C1 segment of cervical spinal cord (tissue), 14 donors: ENCODE results near the gene HOXB2.

ENCODE experiments used
- DNase-seq, 14 donors: peaks; one replicate each; lab custom pipeline; 2025; lab: John Stamatoyannopoulos, UW

HOXB2 gene

GRCh38 chr17:48579471-48579759, 34.5 kb upstream of the HOXB2 start:
- no peak for DNase-seq

GRCh38 chr17:48578616-48579470, 33.9 kb upstream of the HOXB2 start:
- no peak for DNase-seq

DNA sequence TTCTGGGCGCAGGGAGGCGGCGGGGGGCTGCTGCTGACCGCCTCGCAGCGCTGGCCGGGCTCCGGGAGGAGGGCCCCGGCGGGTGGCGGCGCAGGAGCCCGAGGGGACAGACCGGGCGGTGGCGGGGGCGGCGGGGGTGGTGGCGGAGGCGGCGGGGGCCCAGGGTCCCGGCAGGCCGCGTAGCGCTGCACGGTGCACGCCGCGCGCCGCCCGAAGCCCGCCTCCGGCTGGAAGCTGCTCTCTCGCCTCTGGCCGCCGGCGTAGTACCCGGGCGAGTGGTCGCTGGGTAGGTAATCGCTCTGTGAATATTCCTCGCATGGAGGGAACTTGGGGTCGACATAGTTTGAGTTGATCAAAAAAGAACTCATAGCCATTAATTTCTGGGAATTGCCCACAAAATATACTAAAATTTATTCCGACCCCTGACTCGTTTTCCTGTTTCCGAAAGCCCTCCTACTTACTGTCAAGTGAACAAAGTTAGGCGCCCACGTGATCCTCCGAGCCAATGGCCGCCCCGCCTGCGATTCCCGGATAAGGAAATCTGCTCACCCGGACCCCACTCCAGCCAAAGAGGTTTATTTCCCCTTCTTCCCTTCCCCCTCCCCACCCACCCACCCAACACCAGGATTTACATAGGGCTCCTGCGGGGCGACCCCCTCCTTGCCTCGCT, 33.2 kb upstream of the HOXB2 start, which contains the start of gene HOXB4:
HOXB4 (minus strand) TSS at position 405 of the 670 bp plus-strand sequence; CDS start at position 374, 31 bp downstream.
- peak in 10 of 14 donors; percentile 40 to 78 (median 63) for DNase-seq

DNA sequence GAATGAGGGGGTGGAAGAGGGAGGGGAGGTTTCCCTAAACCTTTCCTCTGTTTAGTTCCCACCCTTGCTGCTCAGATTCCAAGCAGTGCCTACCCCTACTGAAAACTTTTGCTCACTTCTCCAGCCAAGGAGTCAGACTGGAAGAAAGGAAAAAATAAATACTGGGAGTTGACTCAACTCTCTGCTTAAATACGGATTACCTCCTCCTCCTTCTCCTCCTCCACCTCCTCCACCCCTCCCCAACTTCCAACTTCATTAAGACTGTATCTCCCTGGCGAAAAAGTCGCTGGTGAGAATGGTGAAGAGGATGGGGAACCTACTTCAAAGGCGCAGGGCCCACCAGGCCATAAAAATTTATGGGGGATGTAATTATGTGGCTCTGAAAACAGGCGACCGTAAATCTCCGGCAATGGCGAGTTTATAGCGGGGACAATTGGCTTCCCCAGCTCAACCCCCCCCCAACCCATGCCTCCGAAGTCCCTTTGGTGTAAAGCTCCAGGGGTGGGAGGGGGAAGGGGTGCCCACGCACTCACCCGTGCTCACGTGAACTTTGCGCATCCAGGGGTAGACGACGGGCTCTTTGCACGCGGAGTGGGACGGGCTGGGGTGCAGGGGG, 32.5 kb upstream of the HOXB2 start:
- DNase-seq = no peak

GRCh38 chr17:48576479-48577309, 31.8 kb upstream of the HOXB2 start:
- DNase-seq = no peak

GRCh38 chr17:48575673-48576478, 31.0 kb upstream of the HOXB2 start:
- peak in 2 of 14 donors; percentile 39 to 66 for DNase-seq

- DNase-seq = no peak
Measured at GRCh38 chr17:48575066-48575582, 30.2 kb upstream of the HOXB2 start.

DNA sequence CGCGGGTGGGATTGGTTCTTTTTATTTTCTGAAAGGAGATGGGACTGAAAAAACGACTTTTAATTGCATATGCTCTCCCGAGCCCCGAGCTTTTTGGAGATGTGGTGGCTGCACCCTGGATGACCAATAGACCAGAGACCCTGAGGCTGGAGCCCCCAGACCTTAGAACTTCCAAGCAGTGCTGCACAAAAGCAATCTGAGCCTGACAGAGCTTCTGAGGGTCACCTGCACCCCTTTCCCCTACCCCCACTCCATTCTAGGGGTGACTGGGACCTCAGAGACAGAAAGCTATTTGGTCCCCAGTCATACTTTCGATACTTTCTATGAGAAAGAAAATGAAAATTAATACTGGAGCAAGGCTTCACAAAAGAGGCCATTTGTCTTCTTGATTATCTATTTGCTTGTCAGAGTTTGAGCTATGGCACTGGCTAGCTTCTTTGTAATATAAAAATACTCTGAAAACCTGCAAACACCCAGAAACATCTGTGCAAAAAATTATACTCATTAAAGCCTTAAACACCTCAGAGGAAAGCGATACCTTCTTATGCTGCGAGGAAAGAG, 29.7 kb upstream of the HOXB2 start:
- DNase-seq = no peak

DNA sequence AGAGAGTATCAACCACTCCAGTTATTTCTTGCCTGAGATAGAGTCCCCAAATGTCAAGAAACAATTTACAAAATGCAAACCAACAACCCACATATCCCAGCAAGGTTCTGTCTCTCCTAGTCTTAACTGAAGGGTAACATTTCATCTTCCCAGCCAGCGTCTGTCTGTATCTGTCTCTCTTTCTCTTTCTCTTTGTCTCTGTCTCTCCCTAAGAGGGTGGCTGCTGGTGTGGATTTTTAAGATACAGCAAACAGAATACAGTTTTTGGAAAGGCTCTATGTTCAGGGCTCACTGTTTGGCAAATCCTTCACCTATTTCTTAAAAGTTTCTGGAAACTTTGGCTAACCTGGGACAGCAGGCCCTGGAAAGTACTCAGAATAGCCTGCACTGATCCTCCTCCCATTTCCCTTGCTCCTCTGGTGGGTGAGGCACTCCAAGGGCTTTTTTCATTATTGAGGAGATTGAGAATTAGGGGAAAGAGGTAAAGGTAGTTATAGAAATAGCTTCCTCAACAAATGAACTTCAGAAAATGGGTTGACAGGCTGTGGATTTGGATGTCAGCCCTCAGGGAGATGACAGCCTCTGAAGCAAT, 27.0 kb upstream of the HOXB2 start:
- no peak for DNase-seq

DNA sequence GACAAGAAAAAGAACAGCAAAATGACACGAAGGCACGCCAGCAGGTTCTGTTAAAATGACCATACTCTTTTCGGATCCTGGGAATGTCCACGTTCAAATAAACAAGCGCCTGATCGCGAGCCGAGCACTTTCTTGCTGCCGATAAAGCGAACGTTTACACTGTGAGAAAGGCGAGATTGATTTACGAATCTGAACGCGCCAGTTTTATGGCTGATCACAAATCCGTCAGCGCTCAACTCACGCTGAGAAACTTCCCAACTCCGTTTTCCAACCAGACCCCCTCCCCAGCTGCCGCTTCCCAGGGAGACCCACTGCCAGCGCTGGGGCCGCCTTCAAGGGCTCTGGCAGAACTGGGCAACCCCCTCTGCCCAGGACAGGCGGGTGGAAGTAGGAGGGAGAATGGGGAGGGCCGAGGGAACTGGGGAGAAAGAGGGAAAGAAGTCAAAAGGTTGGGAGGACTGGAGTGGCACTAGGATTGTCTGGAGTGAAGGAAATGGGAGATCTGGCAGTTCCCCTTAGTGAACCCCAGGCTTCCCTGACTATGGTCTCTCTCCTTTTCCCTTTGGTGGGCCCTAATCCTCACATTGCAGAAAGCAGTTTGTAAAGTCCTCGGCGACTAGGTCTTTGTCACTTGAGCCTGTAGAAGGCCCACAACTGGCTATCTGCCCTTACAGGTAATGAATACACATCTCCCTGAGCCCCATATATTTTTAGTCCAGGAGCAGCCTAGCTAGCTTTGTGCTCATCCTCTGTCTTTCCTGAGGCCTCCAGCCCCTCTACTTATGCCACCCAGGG, 26.3 kb upstream of the HOXB2 start:
- DNase-seq = peak in 1 of 14 donors; percentile 32

GRCh38 chr17:48570325-48571023, 25.6 kb upstream of the HOXB2 start:
- no peak for DNase-seq

DNA sequence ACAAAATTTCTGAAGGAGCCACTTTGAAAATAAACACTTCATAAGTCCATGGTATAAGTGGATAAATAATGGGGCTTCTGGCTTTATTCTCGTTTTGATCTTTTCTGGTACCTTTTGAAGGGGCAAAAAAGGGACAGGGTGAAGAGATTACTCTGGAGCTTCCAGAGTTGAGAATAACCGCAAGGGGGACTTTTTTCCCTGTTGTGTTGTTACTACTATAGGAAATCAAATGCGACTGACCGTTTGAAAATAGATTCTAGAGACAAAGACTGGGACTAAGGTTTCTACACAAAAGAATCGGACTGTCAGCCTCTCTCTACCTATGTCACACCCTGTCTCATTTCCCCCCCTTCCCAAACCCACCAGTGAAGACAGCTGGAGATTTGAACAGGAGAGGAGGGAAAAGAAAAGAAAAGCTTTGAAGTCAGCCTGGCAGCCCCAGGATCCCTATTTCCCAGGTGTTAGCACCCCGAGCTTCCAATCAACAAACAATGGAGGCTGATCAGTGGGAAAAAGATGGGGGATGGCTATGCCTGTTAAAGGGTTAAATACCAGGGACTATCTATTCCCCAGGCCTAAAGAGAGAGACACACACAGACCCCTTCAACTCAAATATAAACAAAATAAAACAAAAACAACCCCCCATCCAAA, 24.9 kb upstream of the HOXB2 start:
- no peak for DNase-seq

DNA sequence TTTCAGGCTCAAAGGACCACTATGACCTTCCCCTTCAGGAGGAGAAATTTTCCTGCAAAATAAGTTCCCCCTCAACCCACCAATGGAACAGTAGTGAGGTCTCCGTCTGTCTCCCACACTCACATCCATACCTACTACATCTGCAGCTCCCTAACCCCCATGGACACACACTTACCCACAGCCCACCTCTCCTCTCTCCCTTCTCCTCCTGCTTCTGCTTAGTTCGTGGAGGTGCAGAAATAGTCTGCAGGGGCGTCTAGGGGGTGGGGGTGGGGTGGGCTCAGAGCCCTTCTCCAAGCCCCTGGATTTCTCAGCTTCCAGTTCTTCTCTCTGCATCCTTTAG, 24.3 kb upstream of the HOXB2 start:
- DNase-seq = no peak

- no peak for DNase-seq
Measured at GRCh38 chr17:48568499-48569239, 23.8 kb upstream of the HOXB2 start.

DNA sequence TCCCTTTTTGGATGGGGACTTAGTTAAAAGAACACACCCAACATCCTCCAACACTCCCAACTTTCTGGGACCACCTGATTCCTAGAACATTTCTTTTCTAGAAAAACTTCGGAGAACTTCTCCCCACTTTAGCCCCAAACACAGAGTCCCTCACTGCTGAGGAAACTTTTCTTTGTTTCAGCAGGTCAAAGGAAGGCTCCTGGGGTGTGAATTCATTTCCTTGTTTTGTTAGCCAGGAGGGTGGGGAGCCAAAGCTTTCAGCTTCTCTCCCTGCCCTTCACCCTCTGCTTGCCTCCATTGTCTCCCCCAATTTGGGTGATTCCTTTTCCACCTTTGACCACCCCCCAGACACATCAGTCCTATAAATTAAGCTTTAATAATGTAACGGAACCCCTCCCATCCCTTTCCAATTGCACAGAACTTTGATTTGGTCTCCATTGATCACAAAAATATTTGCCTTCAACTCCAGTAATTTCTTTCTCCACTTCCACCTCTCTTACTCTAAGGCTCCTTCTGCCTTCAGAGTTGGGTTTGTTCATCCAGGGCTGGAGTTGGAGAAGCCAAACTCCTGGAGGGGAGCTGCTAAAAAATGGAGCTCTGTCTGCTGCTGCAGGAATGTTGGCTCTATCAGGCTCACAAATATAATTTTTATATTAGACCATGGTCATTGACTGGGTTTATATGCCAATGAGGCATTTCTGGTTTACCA, 22.9 kb upstream of the HOXB2 start:
- no peak for DNase-seq

- DNase-seq = no peak
Measured at GRCh38 chr17:48567209-48567608, 22.3 kb upstream of the HOXB2 start.

DNA sequence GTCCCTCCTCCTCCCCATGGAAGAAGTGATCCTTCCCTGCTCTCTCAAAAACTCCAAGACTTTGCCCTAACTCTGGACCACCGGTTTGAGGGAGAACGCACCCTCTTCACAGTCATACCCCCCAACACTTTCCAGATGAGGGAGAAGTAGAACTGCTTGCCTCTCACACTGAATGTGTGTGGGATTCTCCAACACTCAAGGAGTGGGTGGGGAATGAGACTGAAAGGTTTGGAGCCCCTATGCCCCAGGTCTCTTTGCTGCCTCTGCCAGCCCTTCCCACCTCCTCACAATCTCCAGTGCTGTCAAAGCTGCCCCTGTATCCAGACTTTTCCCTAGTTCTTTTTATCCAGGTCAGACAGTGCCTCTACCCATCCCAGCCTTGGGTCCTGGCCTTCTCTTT, 21.8 kb upstream of the HOXB2 start:
- DNase-seq = no peak
